SK-N-SH (cell line): ENCODE data around the gene ORM1. TPM values are rescaled to one million over a fixed set of nuclear protein-coding genes. Genes with fewer than 3 reads are reported as not detected.
"Not testable (repeated sequence)": the region's sequence is repeated elsewhere in the genome, so short reads cannot be mapped to it uniquely, and the experiment has no call there.

Experiments used
- CTCF ChIA-PET: fragments of 300-600, 350-600 bp; formaldehyde crosslinking; extraction: SDS; loops from one replicate; lab custom pipeline; 2021; lab: Yijun Ruan, JAX
- POLR2A ChIA-PET: fragments of 350-600 bp; sonication (Branson Sonifier 250); formaldehyde crosslinking; extraction: SDS; loops from one replicate; lab custom pipeline; 2020; ENCODE audit warnings: antibody characterized with exemption, inconsistent platforms; lab: Yijun Ruan, JAX
- DNase-seq: peaks from one replicate; pipeline ENCODE4 v3.0.0; 2012
- H2AFZ ChIP-seq: fragments of 200-600 bp; sonication (generic); 2 replicates; pipeline ENCODE4 v1.8.1; 2016; ENCODE audit warnings: antibody characterized with exemption, mild to moderate bottlenecking, low read depth
- H3F3A ChIP-seq: fragments of 200-600 bp; sonication (generic); replicated peaks from 2 replicates; pipeline ENCODE3; 2016; ENCODE audit warnings: antibody characterized with exemption, mild to moderate bottlenecking; ENCODE audit not compliant: insufficient read depth
- H3K27ac ChIP-seq, 2 experiments: fragments of 200-500 bp in 1 of 2; fragments of 200-600 bp in 1 of 2; sonication (Bioruptor generic) in 1 of 2; sonication (generic), shearing (Covaris generic) in 1 of 2; 2 replicates each; pipeline versions ENCODE4 v1.5.1 to v1.6.1; 2014 to 2016; ENCODE audit warnings: low read depth in 2 of 2, inconsistent platforms in 1 of 2, low read length in 1 of 2, mild to moderate bottlenecking in 1 of 2, mixed read lengths in 1 of 2
- H3K27me3 ChIP-seq: fragments of 200-600 bp; sonication (generic), shearing (Covaris generic); 2 replicates; pipeline ENCODE4 v1.6.1; 2016; ENCODE audit warnings: mixed run types; ENCODE audit not compliant: insufficient read depth
- H3K36me3 ChIP-seq, 2 experiments: fragments of 200-500 bp in 1 of 2; fragments of 200-600 bp in 1 of 2; sonication (Bioruptor generic) in 1 of 2; sonication (generic) in 1 of 2; replicated peaks in 1 of 2; 2 replicates each; pipeline versions ENCODE3 to v1.5.1; 2014 to 2016; ENCODE audit warnings: low read length in 1 of 2, mild to moderate bottlenecking in 1 of 2; ENCODE audit not compliant: insufficient read depth in 2 of 2, control insufficient read depth in 1 of 2
- H3K4me1 ChIP-seq, 2 experiments: fragments of 200-500 bp in 1 of 2; fragments of 200-600 bp in 1 of 2; sonication (Bioruptor generic) in 1 of 2; sonication (generic), shearing (Covaris generic) in 1 of 2; 2 replicates each; pipeline versions ENCODE4 v1.5.1 to v1.6.1; 2014 to 2016; ENCODE audit warnings: low read depth in 1 of 2, low read length in 1 of 2, mixed run types in 1 of 2; ENCODE audit not compliant: insufficient read depth in 2 of 2, control insufficient read depth in 1 of 2
- H3K4me2 ChIP-seq: fragments of 200-600 bp; sonication (generic), shearing (Covaris generic); 2 replicates; pipeline ENCODE4 v1.6.1; 2017; ENCODE audit warnings: mixed run types
- H3K4me3 ChIP-seq, 2 experiments: fragments of 200-500 bp in 1 of 2; fragments of 200-600 bp in 1 of 2; sonication (Bioruptor generic) in 1 of 2; sonication (generic), shearing (Covaris generic) in 1 of 2; 2 replicates each; pipeline versions ENCODE4 v1.5.1 to v1.8.1; 2014 to 2016; ENCODE audit warnings: low read depth in 2 of 2, inconsistent platforms in 1 of 2, low read length in 1 of 2, mild to moderate bottlenecking in 1 of 2, mixed read lengths in 1 of 2, moderate library complexity in 1 of 2
- H3K79me2 ChIP-seq: fragments of 200-600 bp; sonication (generic); 2 replicates; pipeline ENCODE4 v1.8.1; 2017; ENCODE audit warnings: mild to moderate bottlenecking; ENCODE audit not compliant: insufficient read depth
- H3K9ac ChIP-seq: fragments of 200-600 bp; sonication (generic); 2 replicates; pipeline ENCODE4 v1.6.1; 2017; ENCODE audit warnings: mixed run types
- H3K9me2 ChIP-seq: fragments of 200-600 bp; sonication (generic); 2 replicates; pipeline ENCODE4 v1.6.1; 2017; ENCODE audit warnings: mixed run types
- H3K9me3 ChIP-seq: fragments of 200-600 bp; sonication (generic); 2 replicates; pipeline ENCODE4 v1.6.1; 2017; ENCODE audit warnings: mixed run types, mild to moderate bottlenecking, moderate library complexity
- H4K20me1 ChIP-seq: fragments of 200-600 bp; sonication (generic); 2 replicates; pipeline ENCODE4 v1.6.1; 2017; ENCODE audit warnings: mild to moderate bottlenecking, mixed run types; ENCODE audit not compliant: insufficient read depth
- EP300 ChIP-seq, 2 experiments: IDR thresholded peaks; 2 replicates each; pipeline versions ENCODE4 v1.4.0 to v1.6.1; 2012; ENCODE audit warnings: borderline replicate concordance in 1 of 2, low read depth in 1 of 2, low read length in 1 of 2
- FOSL2 ChIP-seq: IDR thresholded peaks from 2 replicates; pipeline ENCODE4 v1.4.0; 2012; ENCODE audit warnings: low read depth, mild to moderate bottlenecking, moderate library complexity, borderline replicate concordance
- IRF3 ChIP-seq: fragments of 150-350 bp; IDR thresholded peaks from 2 replicates; pipeline ENCODE4 v1.6.1; 2016; ENCODE audit warnings: mild to moderate bottlenecking, low read depth, low read length
- JUND ChIP-seq: IDR thresholded peaks from 2 replicates; pipeline ENCODE4 v1.4.0; 2012
- TCF12 ChIP-seq: IDR thresholded peaks from 2 replicates; pipeline ENCODE4 v1.4.0; 2012
- WGBS: methylation state at CpG from one replicate; pipeline ENCODE4 v1.1.6; 2017; ENCODE audit warnings: low lambda C conversion rate; 5-methylcytosine and 5-hydroxymethylcytosine counted together
- polyA plus RNA-seq, 3 experiments: library from polyadenylated mRNA; depleted of rRNA; stranded (reverse); fragments of >200 nt; gene quantifications; 2 replicates each; pipeline ENCODE4 v1.2.3, GENCODE V29; 2012

Gene ORM1
- polyA plus RNA-seq, 1 of the 3 experiments (the other 2 are of a cell fraction): not detected

GRCh38 chr9:114321759-114322158, 1.1 kb upstream of the ORM1 start:
- H3F3A ChIP-seq: peaks cover 7% of the 10 kb centered on the region
- WGBS: 49% methylated on average over 8 of the region's 8 CpGs
- TF ChIP-seq FOSL2 (peak; percentile 51; the same call in 1 of the 2 replicates), TCF12 (peak; percentile 15; the same call in 1 of the 2 replicates), EP300 (IDR thresholded peaks at IDR 0.05; ENCODE audit: borderline replicate concordance in 1 of 2, low read depth in 1 of 2, low read length in 1 of 2) (peak in 1 of 2 experiments; percentile 13; a peak in 1 of 4 replicates), JUND (peak; percentile 36), IRF3 (no peak)
- no peaks in the 10 kb centered on the region for H3K27me3 ChIP-seq
- ChIA-PET POLR2A (no interaction called here), CTCF (interaction anchor here (0.7 to 1.1 kb wide), 2 partner anchors 239 to 359 kb away, joined by 3 to 4 read pairs; no protein-coding TSS in a partner anchor)
- DNase-seq: no peak
- no peaks in the 10 kb centered on the region for H3K79me2 ChIP-seq
- no peaks in the 10 kb centered on the region for H4K20me1 ChIP-seq
- H3K9ac ChIP-seq: no peak overlapping the region
- peak overlapping the region in 1 of 2 experiments; percentile 17; a peak in 1 of 4 replicates for H3K27ac ChIP-seq
- no peak overlapping the region for H3K4me3 ChIP-seq
- no peaks in the 10 kb centered on the region for H3K9me3 ChIP-seq
- peaks cover 0 to 3% of the 10 kb centered on the region in 2 experiments; a peak in 2 of 4 replicates for H3K4me1 ChIP-seq
- H2AFZ ChIP-seq: no peak overlapping the region
- H3K4me2 ChIP-seq: no peak overlapping the region
- H3K36me3 ChIP-seq: no peaks in the 10 kb centered on the region
- no peaks in the 10 kb centered on the region for H3K9me2 ChIP-seq

- H3K27ac ChIP-seq, DNase-seq, H4K20me1 ChIP-seq, H3K4me1 ChIP-seq, H2AFZ ChIP-seq, H3K9me2 ChIP-seq, H3F3A ChIP-seq, POLR2A ChIA-PET, H3K4me2 ChIP-seq, H3K79me2 ChIP-seq, H3K4me3 ChIP-seq, H3K27me3 ChIP-seq, H3K36me3 ChIP-seq, H3K9ac ChIP-seq, H3K9me3 ChIP-seq: not testable (repeated sequence)
- CTCF ChIA-PET: interaction anchor here (1.1 kb wide), 1 partner anchor 240 kb away, joined by 4 read pairs; no protein-coding TSS in a partner anchor
- 85% methylated on average over 11 of the region's 12 CpGs for WGBS
Observed at GRCh38 chr9:114322160-114322818, 609 bp upstream of the ORM1 start.

- H4K20me1 ChIP-seq, CTCF ChIA-PET, H2AFZ ChIP-seq, H3K4me2 ChIP-seq, H3K9me3 ChIP-seq, H3K27ac ChIP-seq, H3F3A ChIP-seq, H3K36me3 ChIP-seq, H3K79me2 ChIP-seq, H3K4me3 ChIP-seq, H3K27me3 ChIP-seq, DNase-seq, H3K4me1 ChIP-seq, H3K9me2 ChIP-seq, H3K9ac ChIP-seq, POLR2A ChIA-PET: not testable (repeated sequence)
- WGBS: 77% methylated on average over 6 of the region's 6 CpGs
Observed at GRCh38 chr9:114323849-114324248, 951 bp downstream of the ORM1 start.
